ENCODE results near the gene EMC1.

DNA sequence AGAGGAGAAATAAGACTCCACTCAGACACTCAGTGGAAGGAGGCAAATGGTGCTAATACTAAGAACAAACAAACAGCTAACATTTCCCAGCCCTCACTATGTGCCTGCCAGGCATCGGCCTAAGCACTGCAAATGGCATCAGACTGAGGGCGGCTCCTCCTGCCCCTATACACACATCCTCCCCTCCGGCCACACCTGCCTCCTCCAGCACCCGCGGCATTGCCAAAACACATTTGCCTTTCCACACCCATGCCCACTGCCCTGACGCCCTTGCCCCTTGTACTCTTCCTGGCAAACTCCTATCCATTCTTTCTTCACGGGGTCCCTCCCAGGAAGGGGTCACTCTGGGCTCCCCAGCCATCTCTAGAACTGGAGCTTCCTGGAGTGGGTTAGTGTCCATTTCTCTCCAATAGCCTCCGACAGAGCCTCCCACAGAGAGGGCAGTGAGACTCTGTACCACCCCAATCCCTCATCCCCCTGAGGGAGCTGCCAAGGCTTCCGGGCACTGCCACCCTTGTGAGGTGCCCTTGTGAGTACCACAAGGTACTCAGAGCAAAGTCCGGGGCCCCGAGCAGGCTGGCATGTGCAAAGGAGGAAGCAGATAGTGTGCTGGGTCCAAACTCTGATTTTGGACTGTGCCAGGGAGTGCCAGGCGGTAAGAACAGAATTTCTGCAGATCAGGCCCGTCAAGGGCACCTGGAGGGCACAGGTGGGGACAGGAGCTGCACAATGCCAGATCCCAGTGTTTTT lies 36.3 kb upstream of the EMC1 start:
- TF ChIP-seq POLR2AphosphoS5 (IDR thresholded peaks at IDR 0.05): no peak
- TF ChIP-seq, protein P1, sequence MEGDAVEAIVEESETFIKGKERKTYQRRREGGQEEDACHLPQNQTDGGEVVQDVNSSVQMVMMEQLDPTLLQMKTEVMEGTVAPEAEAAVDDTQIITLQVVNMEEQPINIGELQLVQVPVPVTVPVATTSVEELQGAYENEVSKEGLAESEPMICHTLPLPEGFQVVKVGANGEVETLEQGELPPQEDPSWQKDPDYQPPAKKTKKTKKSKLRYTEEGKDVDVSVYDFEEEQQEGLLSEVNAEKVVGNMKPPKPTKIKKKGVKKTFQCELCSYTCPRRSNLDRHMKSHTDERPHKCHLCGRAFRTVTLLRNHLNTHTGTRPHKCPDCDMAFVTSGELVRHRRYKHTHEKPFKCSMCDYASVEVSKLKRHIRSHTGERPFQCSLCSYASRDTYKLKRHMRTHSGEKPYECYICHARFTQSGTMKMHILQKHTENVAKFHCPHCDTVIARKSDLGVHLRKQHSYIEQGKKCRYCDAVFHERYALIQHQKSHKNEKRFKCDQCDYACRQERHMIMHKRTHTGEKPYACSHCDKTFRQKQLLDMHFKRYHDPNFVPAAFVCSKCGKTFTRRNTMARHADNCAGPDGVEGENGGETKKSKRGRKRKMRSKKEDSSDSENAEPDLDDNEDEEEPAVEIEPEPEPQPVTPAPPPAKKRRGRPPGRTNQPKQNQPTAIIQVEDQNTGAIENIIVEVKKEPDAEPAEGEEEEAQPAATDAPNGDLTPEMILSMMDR (IDR thresholded peaks at IDR 0.05; ENCODE audit: poor library complexity, severe bottlenecking): no peak

Measured in neural cell (in vitro differentiated cells).